HG03469 (cell line): ENCODE results near the gene SERPINB10.

Experiments
- ATAC-seq: cut with Tn5 transposase; IDR thresholded peaks from one replicate; pipeline ENCODE4 v1.9.1; 2021; ENCODE audit warnings: mild to moderate bottlenecking, moderate library complexity, moderate number of reproducible peaks; ENCODE audit not compliant: unreplicated experiment

The SERPINB10 gene

DNA sequence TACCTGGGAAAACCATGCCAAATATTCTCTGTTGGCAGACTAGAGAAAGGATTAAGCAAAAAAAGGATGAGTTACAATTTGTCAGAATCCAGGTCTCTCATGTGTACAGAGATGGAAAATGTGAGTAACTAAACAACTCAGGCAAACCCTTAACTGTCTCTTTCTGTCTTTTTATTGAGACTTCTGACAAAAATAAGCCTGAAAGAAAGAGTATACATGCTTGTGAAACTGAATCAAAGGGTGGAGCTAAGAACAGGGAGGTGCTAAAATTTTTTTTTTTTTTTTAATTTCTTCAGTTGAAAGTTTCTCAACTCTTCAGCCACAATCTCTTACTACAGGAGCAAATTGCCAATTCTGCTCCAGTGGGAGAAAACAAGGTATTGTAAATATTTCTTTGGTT is at the start of gene SERPINB10:
TSS of gene SERPINB10 (plus strand) at position 295 of the 400 bp plus-strand sequence. CDS start 7,553 bp downstream, outside the sequence.
- peak; percentile 42 for ATAC-seq

DNA sequence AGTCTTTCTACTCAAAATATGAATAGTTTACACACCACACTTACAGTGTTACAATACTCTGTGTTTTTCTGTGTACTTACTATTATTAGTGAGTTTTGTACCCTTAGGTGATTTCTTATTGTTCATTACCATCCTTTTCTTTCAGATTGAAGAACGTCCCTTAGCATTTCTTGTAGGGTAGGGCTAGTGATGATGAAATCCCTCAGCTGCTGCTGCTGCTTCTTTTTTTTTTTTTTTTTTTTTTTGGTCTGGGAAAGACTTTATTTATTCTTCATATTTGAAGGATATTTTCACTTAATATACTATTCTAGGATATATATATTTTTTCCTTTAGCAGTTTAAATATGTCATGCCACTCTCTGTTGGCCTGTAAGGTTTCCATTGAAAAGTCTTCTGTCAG is 49.3 kb upstream of the SERPINB10 start:
- no peak for ATAC-seq

GRCh38 chr18:63859781-63860475 is 47.8 kb upstream of the SERPINB10 start:
- no peak for ATAC-seq

GRCh38 chr18:63860531-63860930 is 47.2 kb upstream of the SERPINB10 start:
- ATAC-seq = no peak

GRCh38 chr18:63867368-63868125 is 40.2 kb upstream of the SERPINB10 start:
- no peak for ATAC-seq

- no peak for ATAC-seq
Observed at GRCh38 chr18:63868546-63868945, 39.2 kb upstream of the SERPINB10 start.

DNA sequence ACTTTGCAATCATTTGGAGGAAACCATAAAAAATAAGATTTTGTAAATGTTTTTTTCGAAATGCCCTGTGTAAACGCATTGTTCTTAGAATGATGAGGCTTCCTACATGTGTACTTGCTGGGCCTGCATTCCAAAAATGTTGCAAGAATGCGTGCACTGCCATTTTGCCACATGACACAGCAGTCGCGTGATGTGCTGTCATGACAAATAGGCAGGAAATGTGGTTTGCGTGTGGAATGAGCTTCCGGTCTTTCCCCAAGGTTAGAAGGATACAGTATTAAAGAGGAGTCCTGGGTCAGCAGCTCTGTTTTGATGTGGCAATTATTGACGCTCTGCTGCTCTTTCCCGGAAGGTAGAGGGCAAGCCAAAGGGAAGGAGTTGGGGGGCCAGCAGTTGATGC is 38.4 kb upstream of the SERPINB10 start:
- no peak for ATAC-seq

DNA sequence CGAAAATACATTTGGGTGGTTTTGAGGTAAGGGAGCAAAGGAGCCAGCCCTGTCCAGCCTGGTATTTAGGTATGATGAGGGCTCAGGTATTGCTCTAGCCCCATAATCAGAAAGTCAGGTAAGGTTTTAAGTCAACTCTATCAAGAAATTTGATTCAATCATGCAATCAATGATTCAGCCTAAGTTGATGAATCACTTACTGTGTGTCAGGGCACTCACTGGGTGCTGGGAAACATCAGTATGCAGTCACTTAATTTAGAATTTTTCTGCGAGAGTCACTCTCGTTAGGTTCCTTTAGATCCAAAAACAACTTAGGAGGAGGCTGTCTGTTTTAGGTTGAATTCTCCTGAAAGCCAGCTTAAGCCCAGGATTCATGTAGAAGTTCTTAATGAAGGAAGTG is 37.9 kb upstream of the SERPINB10 start:
- no peak for ATAC-seq

DNA sequence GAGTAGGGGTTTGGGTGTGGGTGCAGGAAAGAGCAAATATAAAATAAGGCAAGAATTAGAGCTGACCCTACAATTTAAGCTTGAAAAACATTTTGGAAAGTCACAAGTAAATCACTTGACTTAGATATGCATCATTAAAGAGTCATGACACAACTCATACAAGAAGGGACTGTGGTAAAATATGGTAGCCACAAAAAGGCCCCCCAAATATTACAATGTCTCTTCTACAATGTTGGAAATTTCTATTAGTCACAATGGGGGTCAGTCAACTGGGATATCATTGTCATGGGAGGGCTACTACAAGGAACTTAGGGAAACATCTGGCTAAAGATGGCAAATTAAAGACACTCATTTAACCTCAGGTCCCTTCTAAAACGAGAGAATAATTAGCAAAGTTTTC is 35.9 kb upstream of the SERPINB10 start:
- ATAC-seq = no peak

- no peak for ATAC-seq
Observed at GRCh38 chr18:63872586-63872985, 35.2 kb upstream of the SERPINB10 start.

DNA sequence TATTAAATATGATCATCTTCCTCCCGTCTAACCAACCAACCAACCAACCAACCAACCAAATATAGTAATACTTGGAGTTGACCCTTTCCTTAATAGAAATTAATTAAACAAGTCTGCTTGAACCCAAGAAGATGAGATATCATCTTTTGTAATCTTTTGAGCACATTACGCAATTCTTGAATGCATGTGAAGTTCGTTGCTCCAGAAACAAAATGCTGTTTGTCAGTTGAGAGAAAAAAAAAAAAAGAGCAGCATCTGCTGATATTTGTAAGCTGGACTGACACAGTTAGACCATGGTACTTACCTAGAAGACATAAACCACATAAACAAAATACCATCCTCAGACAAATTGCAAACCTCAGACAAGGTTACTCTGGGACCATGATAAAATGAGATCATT is 29.4 kb upstream of the SERPINB10 start:
- no peak for ATAC-seq

DNA sequence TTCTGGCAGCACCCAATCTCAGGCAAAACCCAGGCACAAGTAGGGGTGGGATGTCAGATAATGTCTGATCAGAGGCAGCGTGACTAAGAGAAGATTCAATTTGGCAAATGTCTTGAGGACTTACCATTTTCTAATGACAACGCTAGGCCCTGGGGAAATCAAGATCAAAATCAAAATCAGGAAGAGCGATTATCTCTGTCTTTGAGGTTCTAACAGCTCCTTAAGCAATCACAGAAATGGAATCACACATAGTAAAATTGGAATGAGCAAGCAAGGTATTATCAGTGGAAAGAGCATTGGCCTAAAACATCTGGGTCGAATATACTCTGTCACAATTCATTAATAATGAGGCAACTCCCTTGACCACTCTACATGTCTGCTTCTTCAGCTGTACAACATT is 28.8 kb upstream of the SERPINB10 start:
- no peak for ATAC-seq

GRCh38 chr18:63879709-63880108 is 28.0 kb upstream of the SERPINB10 start:
- no peak for ATAC-seq

- ATAC-seq = no peak
Observed at GRCh38 chr18:63881851-63882250, 25.9 kb upstream of the SERPINB10 start.

DNA sequence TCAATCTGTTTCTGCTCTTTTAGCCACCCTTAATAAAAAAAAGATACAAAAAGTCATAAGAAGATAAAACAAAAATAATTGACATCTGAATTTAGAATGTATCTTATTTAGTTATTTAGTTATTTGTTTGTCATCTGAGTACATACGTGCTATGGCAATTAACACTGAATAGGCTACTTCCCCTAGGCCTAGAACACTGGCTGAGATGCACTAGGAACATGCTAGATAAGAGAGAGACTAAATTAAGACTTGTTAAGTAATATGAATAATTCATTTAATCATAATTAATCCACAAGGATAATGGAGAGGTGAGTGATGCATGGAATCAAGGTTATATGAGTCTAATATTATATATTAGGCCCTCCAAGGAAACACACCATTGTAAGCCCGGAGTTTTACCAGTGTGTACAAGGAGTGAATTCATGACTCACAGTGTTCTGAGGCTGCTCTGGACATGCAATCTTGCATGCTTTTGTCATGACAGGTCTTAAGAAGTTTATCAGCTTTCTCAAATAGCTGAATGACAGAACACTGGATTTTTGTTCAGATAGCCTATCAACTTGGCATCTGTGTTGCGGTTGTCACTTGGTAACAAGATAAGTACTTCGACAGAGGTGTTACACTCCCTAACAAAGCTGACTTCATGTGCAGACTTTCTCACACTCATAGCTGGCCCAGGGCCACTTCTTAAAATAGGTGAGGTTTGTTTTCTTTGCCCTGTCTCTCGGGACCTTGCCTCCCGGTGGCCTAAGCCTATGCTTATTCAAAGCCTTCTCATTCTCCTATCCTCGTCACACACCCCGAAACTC is 25.2 kb upstream of the SERPINB10 start:
- no peak for ATAC-seq

DNA sequence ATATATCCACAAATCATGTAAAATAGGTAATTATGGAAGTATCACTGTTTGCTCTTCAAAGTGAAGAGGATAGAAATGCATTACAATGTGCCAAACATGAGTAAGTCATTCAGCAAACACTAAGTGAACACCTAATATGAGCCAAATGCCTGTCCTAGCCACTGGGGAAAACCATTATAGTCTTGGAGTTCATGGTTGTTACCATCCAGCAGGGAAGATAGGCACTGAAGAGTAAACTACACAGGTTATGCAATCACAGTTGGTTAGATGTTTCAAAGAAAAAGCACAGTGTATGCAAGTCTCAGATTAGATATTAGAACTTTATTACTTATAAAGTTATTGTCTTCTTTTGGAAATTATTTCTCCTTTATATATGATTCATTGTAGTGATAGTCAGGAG is 24.1 kb upstream of the SERPINB10 start:
- no peak for ATAC-seq

DNA sequence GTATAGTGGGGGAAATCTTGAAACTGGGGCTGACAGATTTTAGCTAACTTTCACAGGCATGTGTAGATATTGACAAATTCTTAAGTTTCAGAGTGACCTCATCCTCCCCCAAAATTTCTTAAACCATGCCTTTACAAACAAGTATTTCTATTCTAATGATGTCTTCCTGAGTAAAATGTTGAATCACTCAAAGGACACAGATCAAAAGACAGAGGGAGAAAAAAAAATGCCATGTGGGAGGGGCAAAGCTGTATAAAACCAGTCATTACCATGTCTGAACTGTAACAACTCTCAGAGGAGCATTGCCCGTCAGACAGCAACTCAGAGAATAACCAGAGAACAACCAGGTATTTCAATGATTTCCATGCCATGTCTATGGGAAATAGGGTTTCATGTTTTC is 20.3 kb upstream of the SERPINB10 start, which contains the start of gene SERPINB2:
TSS of gene SERPINB2 (plus strand) at position 282 of the 400 bp plus-strand sequence. CDS start 3,740 bp downstream, outside the sequence.
- ATAC-seq = no peak

GRCh38 chr18:63888470-63889190 is 19.1 kb upstream of the SERPINB10 start:
- no peak for ATAC-seq

GRCh38 chr18:63889626-63890025 is 18.1 kb upstream of the SERPINB10 start:
- ATAC-seq = no peak

DNA sequence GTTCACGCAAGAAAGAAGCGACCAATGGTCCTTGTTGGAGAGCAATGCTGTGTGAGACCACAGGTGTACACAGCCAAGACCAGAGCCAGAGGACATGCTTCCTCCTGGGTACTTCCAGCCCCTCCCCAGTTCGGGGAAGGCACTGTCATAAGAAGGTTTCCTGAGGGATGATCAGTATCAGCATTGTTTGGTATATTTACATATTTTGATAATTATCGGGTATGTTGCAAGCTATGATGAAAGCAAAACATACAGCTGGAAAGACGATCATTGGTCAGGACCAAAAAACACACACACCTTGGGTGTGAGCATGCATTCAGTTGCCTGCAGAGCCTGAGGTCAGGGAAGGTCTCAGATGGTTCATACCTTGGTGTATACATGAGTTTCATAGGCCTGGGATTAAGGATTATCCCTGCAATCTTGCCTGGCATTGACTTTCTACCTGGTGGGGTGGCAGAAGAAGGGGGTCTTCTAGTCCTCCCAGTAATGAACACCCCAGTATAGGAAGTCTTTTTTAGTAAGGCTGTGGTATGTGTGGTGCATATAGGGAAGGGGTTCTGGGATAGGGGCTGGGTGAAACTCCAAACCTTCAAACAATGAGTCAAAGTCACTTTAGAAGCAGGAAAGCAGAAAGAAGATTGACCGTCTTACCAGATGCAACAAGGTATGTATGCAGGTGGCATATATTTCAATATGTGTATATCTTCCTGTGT is 17.4 kb upstream of the SERPINB10 start:
- ATAC-seq = no peak
